HG02610 (cell line): Measurements from ENCODE around the gene LZIC.

Source experiments
- ATAC-seq: cut with Tn5 transposase; IDR thresholded peaks from one replicate; pipeline ENCODE4 v1.9.1; 2021; ENCODE audit warnings: mild to moderate bottlenecking, moderate library complexity; ENCODE audit not compliant: unreplicated experiment

Gene LZIC

GRCh38 chr1:9887070-9887469 is 56.1 kb downstream of the LZIC start:
- no peak for ATAC-seq

GRCh38 chr1:9886092-9886742 is 57.0 kb downstream of the LZIC start:
- no peak for ATAC-seq

GRCh38 chr1:9884805-9885204 is 58.4 kb downstream of the LZIC start:
- no peak for ATAC-seq

GRCh38 chr1:9883585-9884449 is 59.4 kb downstream of the LZIC start:
- no peak for ATAC-seq

- ATAC-seq: no peak
These were observed 60.3 kb downstream of the LZIC start for GRCh38 chr1:9882945-9883303.

- no peak for ATAC-seq
These were observed 60.8 kb downstream of the LZIC start for GRCh38 chr1:9882296-9882944.

- no peak for ATAC-seq
These were observed 61.3 kb downstream of the LZIC start for GRCh38 chr1:9881838-9882249.
